RPMI8226 (cell line): Measurements from ENCODE around the gene DPYSL4.

Source experiments
- DNase-seq: peaks from one replicate; pipeline ENCODE4 v3.0.0-alpha.2; 2015

The DPYSL4 gene

GRCh38 chr10:132186488-132187429 is at the start of gene DPYSL4:
TSS of gene DPYSL4 (plus strand) at chr10:132186948. CDS start at chr10:132187064, 116 bp downstream.
- DNase-seq: no peak

DNA sequence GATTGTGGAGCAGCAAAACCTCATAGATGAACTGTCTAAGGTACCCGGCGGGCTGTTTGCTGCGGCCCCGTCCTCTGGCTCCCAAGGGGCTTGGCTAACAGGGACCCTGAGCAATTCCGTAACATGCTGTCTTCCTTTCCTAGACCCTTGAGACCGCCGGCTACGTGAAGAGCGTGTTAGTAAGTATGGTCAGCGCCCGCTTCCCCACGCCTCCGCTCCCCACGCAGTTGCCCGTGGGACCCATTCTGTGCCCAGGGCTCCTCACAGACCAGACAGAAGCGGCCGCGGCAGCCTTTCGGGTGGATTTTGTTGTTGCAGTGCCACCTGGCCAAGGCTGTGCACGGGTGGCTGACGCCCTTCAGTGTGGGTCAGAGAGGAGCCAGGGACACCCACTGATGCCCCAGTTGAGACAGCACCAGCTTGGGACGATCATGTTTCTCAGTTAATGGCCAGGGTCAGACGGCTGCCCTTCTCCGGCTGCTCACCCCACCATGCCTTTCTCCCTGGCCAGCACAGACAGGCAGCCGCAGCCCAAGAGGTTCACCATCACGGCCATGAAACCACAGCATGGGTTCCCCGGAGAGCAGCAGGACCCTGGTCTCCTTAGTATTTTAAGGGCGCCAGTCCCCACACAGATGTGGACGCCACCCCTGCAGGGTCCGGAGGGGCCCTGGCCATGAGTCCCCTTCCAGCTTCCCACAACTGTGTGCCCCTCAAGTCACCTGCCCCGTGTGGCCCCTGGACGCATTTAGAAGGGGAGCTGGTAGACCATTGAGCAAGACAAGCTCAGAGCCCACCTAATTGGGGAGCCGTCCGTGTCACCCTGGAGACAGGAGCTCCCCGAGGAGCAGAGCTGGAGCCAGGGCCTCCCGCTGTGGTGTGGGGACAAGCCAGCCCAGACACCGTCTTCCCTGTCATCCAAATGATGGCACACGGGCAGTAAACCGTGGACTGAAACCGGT is 49.4 kb upstream of the DPYSL4 start:
- no peak for DNase-seq

DNA sequence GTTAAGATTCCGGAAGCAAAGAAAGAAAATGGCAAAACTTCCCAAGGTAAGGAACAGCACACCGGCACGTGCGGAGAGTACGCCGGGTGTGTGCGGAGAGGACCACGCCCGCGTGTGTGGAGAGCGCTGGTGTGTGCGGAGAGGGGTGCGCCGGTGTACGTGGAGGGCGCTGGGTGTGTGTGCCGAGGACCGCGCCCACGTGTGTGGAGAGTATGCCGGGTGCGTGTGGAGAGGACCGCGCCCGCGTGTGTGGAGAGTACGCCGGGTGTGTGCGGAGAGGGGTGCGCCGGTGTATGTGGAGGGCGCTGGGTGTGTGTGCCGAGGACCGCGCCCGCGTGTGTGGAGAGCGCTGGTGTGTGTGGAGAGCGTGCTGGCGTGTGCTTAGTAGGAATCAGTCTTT is 48.6 kb upstream of the DPYSL4 start:
- DNase-seq: no peak

GRCh38 chr10:132138596-132138995 is 48.2 kb upstream of the DPYSL4 start:
- DNase-seq: no peak

DNA sequence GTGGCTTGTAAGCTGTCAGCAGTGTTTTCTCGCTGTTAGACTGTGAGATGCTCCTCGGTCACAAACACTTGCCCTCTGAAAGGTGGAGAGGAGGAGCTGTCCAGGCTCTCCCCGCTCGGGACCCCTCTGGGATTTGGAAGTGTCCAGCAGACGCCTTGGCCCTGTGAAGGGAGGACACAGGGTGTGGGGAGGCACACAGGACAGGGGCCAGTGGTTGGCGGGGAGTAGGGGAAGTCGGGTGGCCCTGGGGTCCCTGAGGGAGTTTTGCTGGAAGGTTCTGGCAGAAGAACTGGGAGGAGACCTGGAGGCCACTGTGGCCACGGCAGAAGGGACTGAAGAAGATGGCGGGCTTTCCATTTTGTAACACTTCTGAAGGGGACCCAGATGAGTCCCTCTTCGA is 47.2 kb upstream of the DPYSL4 start:
- no peak for DNase-seq

DNA sequence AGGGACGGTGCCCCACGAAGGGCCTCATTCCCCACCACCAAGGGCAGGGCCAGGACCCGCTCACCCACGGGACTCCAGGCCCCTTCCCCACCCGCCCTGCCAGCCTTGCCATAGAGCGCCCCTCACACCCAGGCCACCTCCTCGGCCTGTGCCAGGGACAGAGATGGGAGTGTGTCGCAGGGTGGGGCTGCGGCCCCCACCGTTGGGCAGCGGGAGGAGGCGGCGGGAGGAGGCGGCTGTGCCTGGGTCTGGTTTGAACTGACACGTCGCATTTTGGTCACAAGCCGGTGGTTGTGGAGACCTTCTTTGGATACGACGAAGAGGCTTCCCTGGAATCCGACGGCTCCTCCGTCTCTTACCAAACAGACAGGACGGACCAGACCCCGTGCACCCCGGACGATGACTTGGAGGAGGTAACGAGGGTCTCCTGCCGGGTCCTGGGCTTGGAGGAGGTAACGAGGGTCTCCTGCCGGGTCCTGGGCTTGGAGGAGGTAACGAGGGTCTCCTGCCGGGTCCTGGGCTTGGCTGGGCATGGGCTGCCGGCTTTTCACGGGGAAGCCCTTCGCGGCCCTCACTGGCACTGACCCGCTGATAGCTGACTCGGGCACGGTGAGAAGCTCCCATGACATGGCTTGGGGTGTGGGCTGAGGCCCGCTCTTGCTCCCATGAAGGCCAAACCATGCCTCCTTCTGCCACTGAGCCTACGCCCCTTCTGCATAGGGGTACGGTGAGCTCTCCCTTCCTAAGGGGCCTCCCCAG is 46.4 kb upstream of the DPYSL4 start:
- DNase-seq: no peak

DNA sequence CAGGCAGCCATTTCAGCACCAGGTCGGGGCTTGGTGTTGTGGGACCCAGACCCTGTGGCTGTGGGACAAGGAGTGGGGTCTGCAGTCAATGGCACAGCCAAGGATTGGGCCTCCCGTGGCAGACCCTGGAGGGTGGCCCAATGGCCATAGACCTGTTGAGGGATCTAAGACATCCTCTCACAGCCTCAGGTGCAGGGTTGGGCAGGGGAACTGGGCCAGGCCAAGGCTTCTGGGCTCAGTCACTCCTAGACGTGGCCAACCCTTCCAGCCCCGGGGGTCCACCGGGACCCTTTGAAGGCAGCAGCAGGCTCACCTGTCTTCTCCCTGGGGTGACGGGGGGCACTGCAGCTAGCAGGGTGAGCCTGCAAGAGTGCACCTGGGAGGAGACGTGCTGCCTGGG is 45.7 kb upstream of the DPYSL4 start:
- DNase-seq: no peak

GRCh38 chr10:132141526-132142395 is 45.0 kb upstream of the DPYSL4 start:
- no peak for DNase-seq

GRCh38 chr10:132142396-132143161 is 44.2 kb upstream of the DPYSL4 start:
- DNase-seq: peak; percentile 28

DNA sequence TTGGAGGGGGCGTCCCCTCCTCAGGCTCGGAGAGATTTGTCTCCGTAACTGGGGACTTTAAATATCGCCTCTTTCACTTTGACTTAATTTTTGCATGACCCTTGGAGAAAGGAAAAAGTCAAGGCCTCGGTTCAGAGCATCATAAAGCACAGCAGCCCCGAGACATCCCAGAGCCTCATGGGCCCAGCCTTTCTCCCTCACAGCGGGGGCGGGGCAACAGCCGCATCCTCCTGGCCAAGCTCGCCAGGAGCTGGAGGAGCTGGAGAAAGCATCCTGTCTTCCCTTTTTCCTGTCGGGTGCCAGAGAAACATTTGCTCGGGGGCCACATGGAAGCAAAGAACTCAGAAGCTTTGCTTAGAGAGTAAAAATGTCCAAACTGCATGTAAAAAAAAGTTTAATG is 43.6 kb upstream of the DPYSL4 start:
- no peak for DNase-seq

GRCh38 chr10:132144086-132144485 is 42.7 kb upstream of the DPYSL4 start:
- DNase-seq: no peak

DNA sequence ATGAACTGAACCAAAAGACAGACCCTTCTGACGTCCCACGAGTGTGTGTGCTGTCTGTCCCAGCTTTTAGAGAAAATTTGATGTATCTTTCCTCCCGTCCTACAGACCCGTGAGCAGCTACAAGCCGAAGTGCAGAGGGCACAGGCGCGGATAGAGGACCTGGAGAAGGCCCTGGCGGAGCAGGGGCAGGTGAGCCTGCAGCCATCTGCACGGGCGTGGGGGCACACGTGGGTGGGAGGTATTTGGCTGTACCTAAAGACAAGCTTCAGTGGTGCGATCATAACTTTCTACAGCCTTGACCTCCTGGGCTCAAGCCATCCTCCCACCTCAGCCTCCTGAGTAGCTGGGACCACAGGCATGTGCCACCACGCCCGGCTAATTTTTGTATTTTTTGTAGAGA is 41.7 kb upstream of the DPYSL4 start:
- DNase-seq: no peak

DNA sequence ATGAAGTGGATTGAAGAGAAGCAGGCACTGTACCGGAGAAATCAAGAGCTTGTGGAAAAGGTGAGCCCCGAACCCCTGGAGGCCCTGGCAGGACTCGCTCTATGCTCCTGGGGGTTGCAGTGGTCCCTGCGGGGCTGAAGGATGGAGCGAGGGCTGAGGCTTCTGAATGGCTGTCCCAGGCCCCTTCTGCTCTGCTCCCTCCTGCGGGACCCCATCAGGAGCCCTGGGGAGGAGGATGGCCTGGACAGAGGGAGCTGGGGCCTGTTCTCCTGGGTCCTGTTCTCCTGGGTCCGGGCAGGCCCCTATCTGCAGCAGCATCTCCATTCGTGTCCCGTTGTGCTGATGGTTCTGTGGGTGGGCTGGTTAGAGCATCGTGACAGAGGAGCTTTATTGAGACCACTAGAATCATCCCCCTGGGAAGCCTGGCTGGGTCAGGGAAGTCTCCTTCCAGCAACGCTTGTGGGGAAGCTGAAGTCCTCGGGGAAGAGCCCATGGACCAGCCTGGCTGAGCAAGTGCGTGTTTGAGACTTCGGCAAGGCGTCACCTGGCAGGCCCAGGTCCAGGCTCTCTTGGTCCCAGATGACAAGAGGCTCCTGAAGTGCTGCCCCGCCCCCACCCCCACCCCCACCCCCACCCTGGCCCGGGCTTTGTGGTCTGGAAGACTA is 41.1 kb upstream of the DPYSL4 start:
- DNase-seq: no peak

GRCh38 chr10:132146271-132146671 is 40.5 kb upstream of the DPYSL4 start:
- DNase-seq: no peak

GRCh38 chr10:132146941-132147915 is 39.5 kb upstream of the DPYSL4 start:
- DNase-seq: no peak

DNA sequence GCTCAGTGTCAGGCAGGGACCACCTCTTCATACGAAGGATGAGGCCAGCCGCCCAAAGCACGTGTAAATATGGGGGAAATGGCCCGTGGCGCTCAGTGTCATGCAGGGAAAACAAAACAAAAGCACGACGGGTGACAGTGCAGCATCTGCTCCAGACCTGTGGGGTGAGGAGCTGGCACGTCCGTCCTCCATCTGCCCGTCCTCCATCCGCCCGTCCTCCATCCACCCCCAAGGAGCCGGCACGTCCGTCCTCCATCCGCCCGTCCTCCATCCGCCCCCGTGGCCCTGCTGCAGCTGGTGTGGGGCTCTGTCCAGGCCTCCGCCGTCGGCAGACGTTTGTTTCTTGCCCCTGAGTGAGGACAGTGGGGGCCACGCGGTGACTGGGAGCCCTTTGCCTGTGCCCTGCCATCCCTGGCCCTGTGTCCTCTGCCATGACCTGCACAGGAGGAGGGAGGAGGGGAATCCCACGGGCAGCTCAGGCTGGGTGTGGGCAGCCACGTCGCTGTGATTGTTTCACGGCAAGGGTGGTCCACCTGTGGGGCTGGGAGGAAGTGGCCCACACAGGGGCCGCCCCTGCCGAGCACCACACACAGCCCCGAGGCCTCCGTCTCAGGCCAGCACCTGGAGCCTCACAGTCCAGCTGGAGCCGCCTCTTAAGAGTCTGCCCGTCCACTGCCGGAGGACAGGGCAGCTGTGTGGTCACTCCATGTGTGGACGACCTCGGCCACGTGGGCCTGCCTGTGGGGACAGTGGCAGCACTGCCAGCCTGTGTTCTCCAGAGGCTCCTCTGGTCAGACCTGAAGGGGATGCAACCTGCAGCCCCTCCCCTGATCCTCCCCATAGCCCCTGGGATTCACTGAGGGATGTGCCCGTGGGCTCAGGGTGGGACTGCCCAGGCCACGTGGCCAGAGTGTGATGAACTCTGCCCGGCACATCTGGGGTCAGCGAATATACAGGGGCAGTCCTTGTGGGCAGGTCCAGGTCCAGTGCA is 38.2 kb upstream of the DPYSL4 start:
- no peak for DNase-seq

GRCh38 chr10:132149271-132149670 is 37.5 kb upstream of the DPYSL4 start:
- DNase-seq: no peak

DNA sequence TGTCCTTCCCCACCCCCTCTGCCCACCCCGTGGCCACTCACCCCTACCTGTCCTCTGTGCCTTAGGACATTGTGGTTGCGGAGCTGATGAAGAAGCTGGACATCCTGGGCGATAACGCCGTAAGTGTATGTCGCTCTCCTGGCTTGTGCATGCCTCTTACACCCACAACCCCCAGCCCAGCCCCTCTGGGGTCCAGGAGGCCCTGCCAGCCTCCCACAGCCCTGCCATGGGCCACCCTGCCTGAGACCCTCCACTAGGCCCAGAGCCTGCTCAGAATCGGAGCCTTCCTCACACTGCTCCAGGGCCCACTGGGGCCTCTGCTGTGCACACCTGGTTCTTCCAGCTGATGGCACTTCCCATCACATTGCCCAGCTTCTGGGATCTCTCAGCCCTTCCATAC is 36.8 kb upstream of the DPYSL4 start:
- no peak for DNase-seq
